Mucosa of rectum (tissue), 2 donors: ENCODE data around the gene ZNF586.
"Not testable (repeated sequence)": the region's sequence is repeated elsewhere in the genome, so short reads cannot be mapped to it uniquely, and the experiment has no call there.

Source experiments
- H3K27ac ChIP-seq, 2 donors: one replicate each; pipeline ENCODE4 v1.7.0; 2013; ENCODE audit warnings: inconsistent platforms in 2 of 2, low read depth in 2 of 2, low read length in 2 of 2
- H3K27me3 ChIP-seq, 2 donors: one replicate each; pipeline ENCODE4 v1.7.0; 2013; ENCODE audit warnings: low read length in 2 of 2; ENCODE audit not compliant: control insufficient read depth in 2 of 2, insufficient read depth in 2 of 2
- H3K36me3 ChIP-seq, 2 donors: one replicate each; pipeline ENCODE4 v1.7.0; 2013; ENCODE audit warnings: low read length in 2 of 2; ENCODE audit not compliant: control insufficient read depth in 2 of 2, insufficient read depth in 2 of 2
- H3K4me1 ChIP-seq, 2 donors: one replicate each; pipeline ENCODE4 v1.7.0; 2013; ENCODE audit warnings: low read length in 2 of 2, mild to moderate bottlenecking in 1 of 2; ENCODE audit not compliant: control insufficient read depth in 2 of 2, insufficient read depth in 2 of 2
- H3K4me3 ChIP-seq, 2 donors: one replicate each; pipeline ENCODE4 v1.7.0; 2013; ENCODE audit warnings: low read length in 2 of 2
- H3K9ac ChIP-seq, 2 donors: one replicate each; pipeline ENCODE4 v1.7.0; 2013; ENCODE audit warnings: low read length in 2 of 2, low read depth in 1 of 2, mild to moderate bottlenecking in 1 of 2
- H3K9me3 ChIP-seq, 2 donors: one replicate each; pipeline ENCODE4 v1.7.0; 2013; ENCODE audit warnings: low read length in 2 of 2; ENCODE audit not compliant: control insufficient read depth in 2 of 2
- donor health status: healthy.
- donor health status: Normal muscosa, but diverticular disease.

The ZNF586 gene

DNA sequence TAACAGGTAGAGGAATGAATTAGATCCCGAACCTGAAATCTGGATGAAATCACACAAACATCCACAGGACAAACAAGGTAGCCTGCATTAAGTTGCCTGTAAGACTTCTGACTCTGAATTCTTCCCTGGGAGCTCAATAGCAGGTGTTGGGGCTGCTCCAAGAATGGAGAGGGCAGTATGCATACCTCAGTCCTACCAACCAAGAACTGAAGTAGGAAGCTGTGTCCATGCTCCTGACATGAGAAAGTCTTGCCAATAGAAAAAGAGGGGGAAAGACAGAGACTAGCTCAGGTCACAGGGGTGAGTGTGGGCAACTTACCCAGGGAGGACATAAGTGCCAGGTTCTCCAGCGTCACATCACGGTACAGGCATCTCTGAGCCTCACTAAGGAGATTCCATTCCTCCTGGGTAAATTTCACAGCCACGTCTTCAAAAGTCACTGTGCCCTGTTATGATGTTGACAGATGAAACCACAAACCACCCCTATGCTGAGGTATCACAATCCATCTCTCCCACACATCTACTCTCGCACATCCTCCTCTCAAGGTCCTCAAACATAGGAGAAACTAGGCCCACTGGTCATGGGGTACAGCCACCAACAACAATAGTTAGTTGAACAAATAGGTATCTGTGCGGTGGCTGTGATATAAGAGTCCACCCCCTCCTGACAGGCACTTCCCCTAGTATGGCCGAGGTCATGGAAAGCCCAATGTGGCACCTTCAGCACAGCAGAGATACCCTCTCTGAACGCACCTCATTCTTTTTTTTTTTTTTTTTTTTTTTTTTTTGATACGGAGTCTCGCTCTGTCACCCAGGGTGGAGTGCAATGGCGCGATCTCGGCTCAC, 43.7 kb downstream of the ZNF586 start:
- Histone ChIP-seq H3K4me1 (peaks cover 10 to 18% of the 10 kb centered on the region in 2 donors), H3K27ac (peak overlapping the region in 1 of 2 donors; percentile 88), H3K4me3 (peak overlapping the region; percentile 97 to 100), H3K36me3 (peaks cover 19 to 24% of the 10 kb centered on the region in 2 donors)
- not testable (repeated sequence) for H3K9ac ChIP-seq, H3K9me3 ChIP-seq, H3K27me3 ChIP-seq

DNA sequence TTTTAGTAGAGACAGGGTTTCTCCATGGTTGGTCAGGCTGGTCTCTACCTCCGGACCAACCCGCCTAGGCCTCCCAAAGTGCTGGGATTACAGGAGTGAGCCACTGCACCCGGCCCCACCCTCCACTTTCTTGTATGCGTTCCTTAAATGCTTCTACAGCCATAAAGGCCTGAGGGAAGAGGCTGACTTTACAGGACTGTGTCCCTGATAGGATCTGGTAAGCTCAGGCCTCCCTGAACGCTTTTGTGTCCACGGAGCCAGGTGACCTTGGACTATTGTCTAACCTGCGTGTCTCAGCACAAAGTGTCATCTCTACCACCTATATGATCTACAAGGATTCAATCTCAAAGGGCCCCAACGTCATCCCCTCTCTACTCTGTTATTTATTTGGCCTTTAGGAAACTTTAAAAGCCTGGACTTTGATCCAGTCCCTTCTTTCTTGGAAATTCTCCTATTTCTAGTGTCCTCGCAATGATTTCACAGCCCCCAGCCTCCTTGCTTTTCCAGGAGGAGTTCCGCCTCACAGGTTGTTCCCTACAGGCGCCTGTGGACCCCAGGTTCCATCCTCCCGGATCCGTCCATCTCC, 44.5 kb downstream of the ZNF586 start:
- H3K4me3 ChIP-seq, result peak overlapping the region; percentile 97 to 100
- H3K27ac ChIP-seq, result peak overlapping the region; percentile 88 to 89
- peaks cover 10 to 18% of the 10 kb centered on the region in 2 donors for H3K4me1 ChIP-seq
- H3K9me3 ChIP-seq, result no peaks in the 10 kb centered on the region
- H3K27me3 ChIP-seq, result no peaks in the 10 kb centered on the region
- H3K9ac ChIP-seq, result peak overlapping the region; percentile 89 to 94
- H3K36me3 ChIP-seq, result peaks cover 14 to 18% of the 10 kb centered on the region in 2 donors

DNA sequence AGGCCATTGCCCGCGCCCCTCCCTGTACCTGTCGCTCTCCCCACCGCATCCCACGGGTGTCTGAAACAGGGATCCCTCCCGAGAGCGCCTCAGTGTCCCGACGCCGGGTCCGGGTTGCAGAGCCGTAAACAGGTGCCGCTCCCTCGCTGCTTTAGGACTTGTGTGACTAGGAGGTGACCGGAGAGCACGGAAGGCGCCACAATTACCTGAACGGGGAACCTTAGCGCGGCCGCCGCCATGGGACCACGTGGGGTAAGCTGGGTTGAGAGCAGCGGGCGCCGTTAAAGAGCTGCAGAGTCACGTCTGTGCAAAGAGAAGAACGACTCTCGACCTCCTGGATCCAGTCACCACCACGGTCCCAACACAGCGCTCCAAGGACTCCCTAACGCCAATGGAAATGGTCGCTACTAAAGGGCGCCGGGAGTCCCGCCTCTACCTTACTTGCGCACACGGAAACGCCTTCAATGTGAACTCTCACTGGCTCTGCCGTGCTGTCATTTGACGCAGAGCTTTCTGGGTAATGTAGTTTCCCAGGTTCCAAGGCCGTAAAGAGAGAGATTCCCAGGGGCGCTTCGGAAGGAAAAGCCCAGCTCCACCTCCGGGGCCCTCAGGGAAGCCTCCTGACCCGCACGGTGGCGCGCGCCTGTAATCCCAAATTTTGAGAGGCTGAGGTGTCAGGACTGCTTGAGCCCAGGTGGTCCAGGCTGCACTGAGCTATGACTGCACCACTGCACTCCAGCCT, 45.2 kb downstream of the ZNF586 start, which contains the start of gene ZNF552:
Gene ZNF552, minus strand, starts transcription at position 409 of the 742 bp plus-strand sequence. Its CDS starts 170 bp downstream, at position 239.
- H3K9me3 ChIP-seq, result no peaks in the 10 kb centered on the region
- H3K4me1 ChIP-seq, result peaks cover 10 to 18% of the 10 kb centered on the region in 2 donors
- peak within 1 kb of the TSS; percentile 88 to 89 for H3K27ac ChIP-seq
- no peaks in the 10 kb centered on the region for H3K27me3 ChIP-seq
- H3K9ac ChIP-seq, result peak within 1 kb of the TSS; percentile 89 to 94
- H3K4me3 ChIP-seq, result peak within 1 kb of the TSS; percentile 97 to 100
- H3K36me3 ChIP-seq, result peaks cover 8 to 12% of the 10 kb centered on the region in 2 donors

DNA sequence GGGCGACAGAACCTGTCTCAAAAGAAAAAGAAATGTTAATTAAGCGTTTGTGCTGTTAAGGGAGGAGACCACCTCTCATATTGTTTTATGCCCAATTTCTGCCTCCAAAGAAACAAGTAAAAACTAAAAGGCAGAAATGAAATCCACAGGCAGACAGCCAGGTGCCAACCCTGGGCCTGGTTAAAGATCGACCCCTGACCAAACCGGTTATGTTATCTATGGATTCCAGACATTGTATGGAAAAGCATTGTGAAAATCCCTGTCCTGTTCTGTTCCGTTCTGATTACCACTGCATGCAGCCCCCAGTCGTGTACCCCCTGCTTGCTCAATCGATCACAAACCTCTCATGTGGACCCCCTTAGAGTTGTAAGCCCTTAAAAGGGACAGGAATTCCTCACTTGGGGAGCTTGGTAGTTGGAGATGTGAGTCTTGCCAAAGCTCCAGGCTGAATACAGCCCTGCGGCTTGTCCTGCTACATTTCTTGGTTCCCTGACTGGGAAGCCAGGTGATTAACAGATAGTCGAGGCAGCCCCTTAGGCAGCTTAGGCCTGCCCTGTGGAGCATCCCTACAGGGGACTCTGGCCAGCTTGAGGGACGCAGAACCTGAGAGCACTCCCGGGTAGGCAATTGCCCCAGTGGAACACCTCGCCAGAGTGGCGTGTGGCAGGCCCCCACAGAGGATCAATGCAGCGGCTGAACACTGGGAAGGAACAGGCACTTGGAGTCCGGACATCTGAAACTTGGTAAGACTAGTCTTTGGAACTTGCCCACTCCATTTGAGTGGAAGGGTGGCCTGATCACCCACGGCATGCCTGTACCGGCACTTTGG, 46.0 kb downstream of the ZNF586 start:
- H3K9me3 ChIP-seq, result no peaks in the 10 kb centered on the region
- H3K4me1 ChIP-seq, result peaks cover 13 to 23% of the 10 kb centered on the region in 2 donors
- H3K4me3 ChIP-seq, result peak overlapping the region; percentile 97 to 100
- H3K27ac ChIP-seq, result peak overlapping the region in 1 of 2 donors; percentile 52
- no peaks in the 10 kb centered on the region for H3K27me3 ChIP-seq
- peak overlapping the region; percentile 89 to 94 for H3K9ac ChIP-seq
- H3K36me3 ChIP-seq, result peaks cover 2 to 6% of the 10 kb centered on the region in 2 donors

DNA sequence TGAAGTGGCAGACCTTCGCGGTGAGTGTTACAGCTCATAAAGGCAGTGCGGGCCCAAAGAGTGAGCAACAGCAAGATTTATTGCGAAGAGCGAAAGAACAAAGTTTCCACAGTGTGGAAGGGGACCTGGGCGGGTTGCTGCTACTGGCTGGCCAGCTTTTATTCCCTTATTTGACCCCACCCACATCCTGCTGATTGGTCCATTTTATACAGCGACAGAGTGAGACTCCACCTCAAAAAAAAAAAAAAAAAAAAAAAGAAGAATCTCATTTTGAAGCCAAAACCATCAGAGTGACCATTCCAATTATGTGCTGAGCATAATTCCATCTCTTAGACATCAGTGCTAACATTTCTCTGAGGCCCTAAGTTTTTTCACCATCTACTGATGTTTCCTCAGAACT, 47.2 kb downstream of the ZNF586 start:
- H3K4me1 ChIP-seq, result peaks cover 18 to 23% of the 10 kb centered on the region in 2 donors
- H3K9me3 ChIP-seq, result no peaks in the 10 kb centered on the region
- peaks cover 2 to 5% of the 10 kb centered on the region in 2 donors for H3K36me3 ChIP-seq
- no peak overlapping the region for H3K4me3 ChIP-seq
- no peak overlapping the region for H3K27ac ChIP-seq
- no peak overlapping the region for H3K9ac ChIP-seq
- H3K27me3 ChIP-seq, result no peaks in the 10 kb centered on the region

DNA sequence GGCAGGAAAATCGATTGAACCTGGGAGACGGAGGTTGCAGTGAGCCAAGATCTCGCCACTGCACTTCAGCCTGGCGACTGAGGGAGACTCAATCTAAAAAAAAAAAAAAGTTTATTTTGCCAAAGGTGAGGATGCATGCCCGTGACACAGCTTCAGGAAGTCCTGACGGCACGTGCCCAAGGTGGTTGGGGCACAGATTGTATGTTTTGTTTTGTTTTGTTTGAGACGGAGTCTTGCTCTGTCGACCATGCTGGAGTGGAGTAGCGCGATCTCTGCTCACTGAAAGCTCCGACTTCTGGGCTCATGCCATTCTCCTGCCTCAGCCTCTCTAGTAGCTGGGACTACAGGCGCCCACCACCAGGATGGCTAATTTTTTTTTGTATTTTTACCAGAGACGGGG, 48.5 kb downstream of the ZNF586 start:
- peaks cover 18 to 19% of the 10 kb centered on the region in 2 donors for H3K4me1 ChIP-seq
- no peaks in the 10 kb centered on the region for H3K27me3 ChIP-seq
- no peak overlapping the region for H3K27ac ChIP-seq
- H3K4me3 ChIP-seq, result no peak overlapping the region
- H3K36me3 ChIP-seq, result no peaks in the 10 kb centered on the region
- H3K9me3 ChIP-seq, result no peaks in the 10 kb centered on the region
- H3K9ac ChIP-seq, result no peak overlapping the region

DNA sequence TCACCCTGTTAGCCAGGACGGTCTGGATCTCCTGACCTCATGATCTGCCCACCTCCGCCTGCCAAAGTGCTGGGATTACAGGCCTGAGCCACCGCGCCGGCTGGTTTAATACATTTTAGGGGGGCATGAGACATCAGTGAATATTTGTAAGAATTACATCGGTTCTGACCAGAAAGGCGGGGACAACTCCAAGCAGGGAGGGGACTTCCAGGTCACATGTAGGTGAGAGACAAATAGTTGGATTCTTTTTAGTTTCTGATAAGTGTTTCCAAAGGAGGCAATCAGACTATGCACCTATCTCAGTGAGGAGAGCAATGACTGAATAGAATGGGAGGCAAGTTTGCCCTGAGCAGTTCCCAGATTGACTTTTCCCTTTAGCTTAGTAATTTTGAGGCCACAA, 48.9 kb downstream of the ZNF586 start:
- Histone ChIP-seq H3K27ac (no peak overlapping the region), H3K4me1 (peaks cover 19 to 22% of the 10 kb centered on the region in 2 donors), H3K9me3 (no peaks in the 10 kb centered on the region)

DNA sequence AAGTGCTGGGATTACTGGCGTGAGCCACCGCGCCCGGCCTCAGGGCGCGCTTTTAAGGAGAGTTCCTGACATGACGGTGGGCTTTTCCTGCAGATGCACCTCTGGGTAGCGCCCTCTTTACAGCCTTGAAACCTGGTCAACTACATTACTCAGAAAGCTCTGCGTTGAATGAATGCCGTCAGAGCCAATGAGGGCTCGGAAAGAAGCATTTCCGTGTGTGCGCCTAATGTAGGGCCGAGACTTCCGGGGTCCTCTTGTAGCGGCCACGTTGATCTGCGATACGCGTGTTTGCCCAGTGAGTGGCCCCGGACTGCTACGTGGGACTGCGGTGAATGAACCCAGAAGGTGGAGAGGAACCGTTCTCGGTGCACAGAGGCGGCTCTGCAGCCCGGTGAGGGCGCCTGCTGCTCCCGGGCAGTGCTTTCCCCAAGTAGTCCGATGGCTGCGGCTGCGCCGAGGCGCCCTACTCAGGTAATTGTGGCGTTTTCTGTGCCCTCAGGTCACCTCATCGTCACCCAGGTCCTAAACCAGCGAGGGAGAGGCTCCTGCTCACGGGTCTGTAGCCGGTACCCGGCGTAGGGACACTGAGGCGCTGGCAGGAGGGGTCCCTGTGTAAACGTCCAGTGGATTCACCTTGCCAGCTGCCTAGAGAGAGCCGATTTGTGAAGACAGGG, 50.1 kb downstream of the ZNF586 start:
- Histone ChIP-seq H3K4me3 (peak overlapping the region; percentile 92 to 97), H3K9ac (peak overlapping the region; percentile 85 to 93), H3K27ac (peak overlapping the region; percentile 56 to 84), H3K27me3 (no peaks in the 10 kb centered on the region), H3K36me3 (no peaks in the 10 kb centered on the region), H3K9me3 (no peaks in the 10 kb centered on the region), H3K4me1 (peaks cover 21 to 25% of the 10 kb centered on the region in 2 donors)

More for the DNA sequence above, 48.9 kb downstream of the ZNF586 start:
- Histone ChIP-seq H3K4me3 (no peak overlapping the region), H3K27me3 (no peaks in the 10 kb centered on the region), H3K9ac (no peak overlapping the region), H3K36me3 (no peaks in the 10 kb centered on the region)

DNA sequence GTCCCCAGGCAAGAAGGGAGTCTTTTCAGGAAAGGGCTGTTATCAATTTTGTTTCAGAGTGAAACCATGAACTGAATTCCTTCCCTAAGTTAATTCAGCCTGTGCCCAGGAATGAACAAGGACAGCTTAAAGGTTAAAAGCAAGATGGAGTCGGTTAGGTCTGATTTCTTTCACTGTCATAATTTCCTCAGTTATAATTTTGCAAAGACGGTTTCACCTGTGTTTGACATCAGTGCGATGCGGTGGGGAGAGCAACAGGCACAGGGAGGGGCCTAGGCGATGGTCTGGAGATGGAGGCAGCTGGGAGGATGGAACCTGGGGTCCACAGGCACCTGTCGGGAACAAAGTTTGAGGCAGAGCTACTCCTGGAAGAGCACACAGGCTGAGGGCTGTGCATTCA, 51.1 kb downstream of the ZNF586 start:
- peak overlapping the region in 1 of 2 donors; percentile 23 for H3K27ac ChIP-seq

More for the DNA sequence above, 51.1 kb downstream of the ZNF586 start:
- H3K9me3 ChIP-seq, result no peaks in the 10 kb centered on the region
- H3K9ac ChIP-seq, result peak overlapping the region; percentile 85 to 93
- peaks cover 19 to 24% of the 10 kb centered on the region in 2 donors for H3K4me1 ChIP-seq
- H3K36me3 ChIP-seq, result no peaks in the 10 kb centered on the region
- H3K27me3 ChIP-seq, result no peaks in the 10 kb centered on the region
- peak overlapping the region; percentile 92 to 97 for H3K4me3 ChIP-seq
